CD4-positive, alpha-beta T cell treated with Interleukin-12 subunit alpha and Interleukin-12 subunit beta, for 1 hour (primary cell): ENCODE results near the gene ZNF266.

ENCODE experiments used
- DNase-seq: peaks from one replicate; pipeline ENCODE4 v3.0.0-alpha.2; 2020

ZNF266 gene

DNA sequence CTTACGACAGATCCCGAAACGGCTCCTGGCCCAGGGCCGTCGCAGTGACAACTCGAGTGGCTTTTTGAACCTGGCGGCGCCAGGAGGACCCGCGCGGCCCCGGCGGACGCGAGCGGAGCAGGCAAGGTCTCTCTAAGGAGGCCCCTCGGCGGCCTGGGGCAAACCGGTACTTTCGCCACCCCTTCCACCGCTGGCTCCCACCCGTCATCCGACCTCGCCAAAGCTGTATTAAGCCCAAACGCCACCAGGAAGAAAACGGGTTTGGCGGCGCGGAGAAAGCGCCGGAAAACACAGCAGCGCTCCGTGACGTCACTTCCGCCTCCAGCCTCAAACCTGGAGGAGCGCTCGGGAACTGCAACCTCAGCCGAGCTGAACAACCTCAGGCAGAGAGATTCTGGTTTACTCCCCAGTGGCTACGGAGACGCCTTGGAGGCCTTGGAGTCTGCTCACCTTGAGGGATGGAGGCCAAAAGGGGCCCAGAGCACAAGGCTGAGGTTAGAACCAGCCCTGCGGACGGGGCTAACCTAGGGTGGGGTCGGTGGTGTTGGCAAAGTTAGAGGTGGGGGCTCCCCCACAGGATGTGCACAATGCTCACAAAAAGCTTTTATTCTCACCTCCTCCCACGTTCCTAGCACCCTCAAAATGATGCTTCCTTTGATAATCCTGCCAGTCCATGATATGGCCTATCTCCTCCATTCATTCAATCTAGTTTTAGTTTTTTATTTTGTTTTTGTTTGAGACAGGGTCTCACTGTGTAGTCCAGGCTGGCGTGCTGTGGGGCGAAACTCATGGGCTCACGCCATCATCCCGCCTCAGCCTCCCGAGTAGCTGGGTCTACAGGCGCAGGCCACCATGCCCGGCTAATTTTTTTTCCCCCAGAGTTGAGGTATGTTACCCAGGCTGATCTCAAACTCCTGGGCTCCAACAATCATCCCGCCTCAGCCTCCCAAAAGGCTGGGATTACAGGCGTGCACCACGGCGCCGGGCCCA lies at the start of gene ZNF266:
Gene ZNF266, minus strand, starts transcription at position 295 of the 990 bp plus-strand sequence. CDS start 15,484 bp downstream, outside the sequence.
- peak; percentile 94 for DNase-seq

GRCh38 chr19:9485140-9485539 lies 49.8 kb upstream of the ZNF266 start:
- no peak for DNase-seq

- DNase-seq = no peak
Observed at GRCh38 chr19:9474975-9475374, 39.6 kb upstream of the ZNF266 start.

GRCh38 chr19:9467161-9467560 lies 31.8 kb upstream of the ZNF266 start:
- no peak for DNase-seq

GRCh38 chr19:9461938-9462337 lies 26.6 kb upstream of the ZNF266 start:
- no peak for DNase-seq

GRCh38 chr19:9456018-9456689 lies 20.8 kb upstream of the ZNF266 start:
- DNase-seq = no peak

GRCh38 chr19:9453953-9454352 lies 18.6 kb upstream of the ZNF266 start:
- DNase-seq = no peak

GRCh38 chr19:9445037-9445436 lies 9.7 kb upstream of the ZNF266 start:
- DNase-seq = no peak

DNA sequence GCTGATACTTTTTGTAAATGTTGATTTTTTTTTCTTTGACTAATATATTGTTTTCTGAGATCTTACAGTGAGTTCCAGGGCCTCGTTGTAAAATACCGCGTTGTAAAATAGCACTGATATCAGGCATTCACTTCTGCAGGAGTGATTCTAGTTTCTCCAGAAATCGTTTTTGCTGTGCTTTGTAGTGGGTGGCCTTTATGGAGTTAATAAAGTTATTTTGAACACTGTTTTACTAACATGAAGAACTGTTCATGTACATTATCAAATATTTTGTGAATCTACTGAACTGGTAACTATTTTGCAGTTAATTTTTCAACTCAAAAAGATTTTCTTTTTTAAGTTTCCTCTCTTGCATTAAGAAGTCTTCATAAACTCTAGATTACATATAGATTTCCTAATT lies 985 bp upstream of the ZNF266 start:
- no peak for DNase-seq

- DNase-seq = peak; percentile 29
Observed at GRCh38 chr19:9431475-9431874, 3.9 kb downstream of the ZNF266 start.

GRCh38 chr19:9430444-9430843 lies 4.9 kb downstream of the ZNF266 start:
- no peak for DNase-seq

GRCh38 chr19:9427941-9428340 lies 7.4 kb downstream of the ZNF266 start:
- no peak for DNase-seq

DNA sequence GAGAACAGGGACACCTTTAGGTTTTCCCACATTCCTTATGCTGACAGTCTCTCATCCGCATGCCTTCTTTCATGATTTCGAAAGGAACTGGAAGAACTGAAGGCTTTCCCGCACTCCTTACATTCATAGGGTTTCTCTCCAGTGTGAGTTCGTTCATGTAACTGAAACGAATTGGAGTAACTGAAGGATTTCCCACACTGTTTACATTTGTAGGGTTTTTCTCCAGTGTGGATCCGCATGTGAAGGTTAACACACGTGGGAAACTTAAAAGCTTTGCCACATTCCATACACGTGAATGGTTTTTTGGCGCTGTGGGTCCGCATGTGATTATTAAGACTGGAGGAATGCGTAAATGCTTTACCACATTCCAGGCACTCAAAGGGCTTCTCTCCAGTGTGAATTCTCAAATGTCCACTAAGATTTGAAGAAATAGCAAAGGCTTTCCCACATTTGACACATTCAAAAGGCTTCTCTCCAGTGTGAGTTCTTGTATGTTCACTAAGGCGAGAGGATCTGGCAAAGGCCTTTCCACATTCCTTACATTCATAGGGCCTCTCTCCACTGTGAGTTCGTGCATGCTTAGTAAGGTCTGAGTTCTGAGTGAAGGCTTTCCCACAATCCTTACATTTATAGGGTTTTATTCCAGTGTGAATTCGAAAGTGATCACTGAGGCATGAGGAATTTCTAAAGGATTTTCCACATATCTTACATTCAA lies 22.0 kb downstream of the ZNF266 start:
- DNase-seq = no peak

DNA sequence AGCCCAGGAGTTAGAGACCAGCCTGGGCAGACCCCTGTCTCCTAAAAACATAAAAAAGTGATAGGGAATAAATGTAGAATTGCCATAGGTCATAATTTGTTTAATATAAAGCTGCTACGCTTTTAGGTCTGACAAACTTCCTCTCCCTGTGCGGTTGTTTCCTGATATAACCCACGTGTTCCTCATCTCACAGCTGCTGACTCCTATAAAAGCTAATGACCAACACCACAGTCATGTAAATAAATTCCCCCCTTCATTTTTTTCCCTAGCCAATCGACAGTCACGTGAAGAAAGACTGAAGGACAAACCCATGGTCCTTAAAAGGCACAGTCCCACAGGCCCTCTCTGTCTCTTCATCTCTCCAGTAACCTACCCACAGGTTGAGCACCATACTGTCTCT lies 27.5 kb downstream of the ZNF266 start:
- no peak for DNase-seq

DNA sequence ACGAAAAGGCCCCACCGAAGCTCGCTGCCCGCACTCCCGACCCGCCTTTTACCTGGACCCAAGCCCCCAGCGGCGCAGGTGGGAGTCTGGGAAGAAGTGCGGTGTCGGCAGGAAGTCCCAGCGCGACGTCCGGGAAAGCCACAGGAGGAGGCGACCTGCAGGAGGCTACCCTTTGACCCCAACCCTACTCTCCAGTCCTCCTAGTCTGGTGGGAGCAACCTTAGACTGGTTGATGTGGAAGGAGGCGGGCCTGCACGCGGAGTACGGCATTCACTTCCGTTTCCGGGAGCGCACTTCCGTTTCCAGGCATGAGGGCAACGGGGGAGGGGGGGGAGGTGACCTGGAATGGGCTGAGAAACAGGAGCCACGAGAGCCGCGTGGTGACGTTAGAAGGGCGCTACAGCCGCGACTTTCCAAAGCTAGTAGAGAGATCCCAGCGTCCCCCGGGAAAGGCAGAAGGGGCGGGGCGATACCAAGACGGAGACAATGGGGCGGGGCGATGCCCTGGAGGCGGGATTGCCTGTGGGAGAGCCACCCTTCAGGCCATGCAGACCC lies 28.5 kb downstream of the ZNF266 start:
- DNase-seq = peak; percentile 31

DNA sequence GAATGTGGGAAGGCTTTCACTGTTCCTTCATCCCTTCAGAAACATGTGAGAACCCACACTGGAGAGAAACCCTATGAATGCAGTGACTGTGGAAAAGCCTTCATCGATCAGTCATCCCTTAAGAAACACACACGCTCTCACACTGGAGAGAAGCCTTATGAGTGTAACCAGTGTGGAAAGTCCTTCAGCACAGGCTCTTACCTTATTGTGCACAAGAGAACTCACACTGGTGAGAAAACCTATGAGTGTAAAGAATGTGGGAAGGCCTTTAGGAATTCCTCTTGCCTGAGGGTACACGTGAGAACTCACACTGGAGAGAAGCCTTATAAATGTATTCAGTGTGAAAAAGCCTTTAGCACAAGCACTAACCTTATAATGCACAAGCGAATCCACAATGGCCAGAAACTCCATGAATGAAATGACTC lies 54.0 kb downstream of the ZNF266 start:
- DNase-seq = no peak

GRCh38 chr19:9370738-9371619 lies 64.4 kb downstream of the ZNF266 start:
- DNase-seq = no peak

GRCh38 chr19:9362905-9363304 lies 72.5 kb downstream of the ZNF266 start, which contains the start of gene ZNF177:
Gene ZNF177 (plus strand): TSS chr19:9363013. CDS start chr19:9378312, 15,299 bp downstream.
- DNase-seq = no peak
